Activated naive CD4-positive, alpha-beta T cell treated with anti-CD3 and anti-CD28 coated beads, Interleukin-2, amount 50 U/mL, for 24 hours (primary cell): ENCODE results near the gene MOGAT3.
A peak's percentile ranks its signal among the peaks of the same experiment; 100 is the strongest.

Source experiments
- H3K27ac Mint-ChIP-seq: one replicate; pipeline ENCODE4 v1.8.0; 2021; ENCODE audit warnings: mild to moderate bottlenecking, mixed read lengths
- H3K27me3 Mint-ChIP-seq: one replicate; pipeline ENCODE4 v1.8.0; 2021; ENCODE audit warnings: mixed read lengths
- H3K36me3 Mint-ChIP-seq: one replicate; pipeline ENCODE4 v1.8.0; 2021; ENCODE audit warnings: mixed read lengths
- H3K4me1 Mint-ChIP-seq: one replicate; pipeline ENCODE4 v1.8.0; 2021; ENCODE audit warnings: mixed read lengths
- H3K4me3 Mint-ChIP-seq: one replicate; pipeline ENCODE4 v1.8.0; 2021; ENCODE audit warnings: mild to moderate bottlenecking, mixed read lengths
- H3K9me3 Mint-ChIP-seq: one replicate; pipeline ENCODE4 v1.8.0; 2021; ENCODE audit warnings: mixed read lengths

MOGAT3 gene

GRCh38 chr7:101237206-101238067 lies 36.6 kb upstream of the MOGAT3 start, which contains the start of gene CLDN15:
TSS of gene CLDN15 (minus strand) at chr7:101237802. CDS start at chr7:101237581, 221 bp downstream.
- Mint-ChIP-seq H3K27ac (no peak within 1 kb of the TSS), H3K36me3 (no peaks in the 10 kb centered on the region), H3K4me3 (no peak within 1 kb of the TSS)

GRCh38 chr7:101236292-101236835 lies 35.5 kb upstream of the MOGAT3 start:
- H3K4me3 Mint-ChIP-seq, result no peak overlapping the region
- H3K27ac Mint-ChIP-seq, result no peak overlapping the region
- no peaks in the 10 kb centered on the region for H3K27me3 Mint-ChIP-seq
- H3K4me1 Mint-ChIP-seq, result no peaks in the 10 kb centered on the region
- no peaks in the 10 kb centered on the region for H3K9me3 Mint-ChIP-seq
- no peaks in the 10 kb centered on the region for H3K36me3 Mint-ChIP-seq

More at GRCh38 chr7:101237206-101238067, 36.6 kb upstream of the MOGAT3 start, which contains the start of gene CLDN15:
- Mint-ChIP-seq H3K4me1 (no peaks in the 10 kb centered on the region), H3K27me3 (no peaks in the 10 kb centered on the region), H3K9me3 (no peaks in the 10 kb centered on the region)

GRCh38 chr7:101235522-101235921 lies 34.7 kb upstream of the MOGAT3 start:
- no peak overlapping the region for H3K27ac Mint-ChIP-seq

GRCh38 chr7:101235050-101235449 lies 34.2 kb upstream of the MOGAT3 start:
- Mint-ChIP-seq H3K27ac (no peak overlapping the region), H3K4me1 (peaks cover 5% of the 10 kb centered on the region), H3K36me3 (no peaks in the 10 kb centered on the region), H3K27me3 (no peaks in the 10 kb centered on the region), H3K4me3 (no peak overlapping the region), H3K9me3 (no peaks in the 10 kb centered on the region)

More at GRCh38 chr7:101235522-101235921, 34.7 kb upstream of the MOGAT3 start:
- Mint-ChIP-seq H3K27me3 (no peaks in the 10 kb centered on the region), H3K4me1 (peaks cover 3% of the 10 kb centered on the region), H3K9me3 (no peaks in the 10 kb centered on the region), H3K4me3 (no peak overlapping the region), H3K36me3 (no peaks in the 10 kb centered on the region)

- Mint-ChIP-seq H3K4me1 (peaks cover 5% of the 10 kb centered on the region), H3K27me3 (no peaks in the 10 kb centered on the region), H3K4me3 (no peak overlapping the region), H3K9me3 (no peaks in the 10 kb centered on the region), H3K27ac (no peak overlapping the region), H3K36me3 (no peaks in the 10 kb centered on the region)
Observed at GRCh38 chr7:101234636-101235035, 33.8 kb upstream of the MOGAT3 start.

- peaks cover 5% of the 10 kb centered on the region for H3K4me1 Mint-ChIP-seq
- peaks cover 1% of the 10 kb centered on the region for H3K36me3 Mint-ChIP-seq
- no peak overlapping the region for H3K4me3 Mint-ChIP-seq
- no peaks in the 10 kb centered on the region for H3K9me3 Mint-ChIP-seq
- no peaks in the 10 kb centered on the region for H3K27me3 Mint-ChIP-seq
- no peak overlapping the region for H3K27ac Mint-ChIP-seq
Observed at GRCh38 chr7:101233907-101234547, 33.2 kb upstream of the MOGAT3 start.

GRCh38 chr7:101232141-101232850 lies 31.5 kb upstream of the MOGAT3 start:
- no peaks in the 10 kb centered on the region for H3K9me3 Mint-ChIP-seq
- H3K4me3 Mint-ChIP-seq, result no peak overlapping the region
- H3K27me3 Mint-ChIP-seq, result no peaks in the 10 kb centered on the region
- peaks cover 2% of the 10 kb centered on the region for H3K36me3 Mint-ChIP-seq
- H3K27ac Mint-ChIP-seq, result no peak overlapping the region
- H3K4me1 Mint-ChIP-seq, result peaks cover 5% of the 10 kb centered on the region

GRCh38 chr7:101231644-101232043 lies 30.8 kb upstream of the MOGAT3 start:
- no peak overlapping the region for H3K27ac Mint-ChIP-seq
- peaks cover 2% of the 10 kb centered on the region for H3K36me3 Mint-ChIP-seq
- H3K27me3 Mint-ChIP-seq, result no peaks in the 10 kb centered on the region
- H3K4me3 Mint-ChIP-seq, result no peak overlapping the region
- H3K9me3 Mint-ChIP-seq, result no peaks in the 10 kb centered on the region
- H3K4me1 Mint-ChIP-seq, result peaks cover 5% of the 10 kb centered on the region

GRCh38 chr7:101226721-101227120 lies 25.9 kb upstream of the MOGAT3 start:
- Mint-ChIP-seq H3K27ac (no peak overlapping the region), H3K27me3 (no peaks in the 10 kb centered on the region), H3K36me3 (peaks cover 4% of the 10 kb centered on the region), H3K4me1 (peaks cover 10% of the 10 kb centered on the region), H3K4me3 (no peak overlapping the region), H3K9me3 (no peaks in the 10 kb centered on the region)

GRCh38 chr7:101225650-101226049 lies 24.8 kb upstream of the MOGAT3 start:
- no peak overlapping the region for H3K4me3 Mint-ChIP-seq
- H3K36me3 Mint-ChIP-seq, result peaks cover 4% of the 10 kb centered on the region
- H3K4me1 Mint-ChIP-seq, result peaks cover 18% of the 10 kb centered on the region
- no peak overlapping the region for H3K27ac Mint-ChIP-seq
- H3K9me3 Mint-ChIP-seq, result no peaks in the 10 kb centered on the region
- H3K27me3 Mint-ChIP-seq, result no peaks in the 10 kb centered on the region

- H3K9me3 Mint-ChIP-seq, result no peaks in the 10 kb centered on the region
- peaks cover 2% of the 10 kb centered on the region for H3K36me3 Mint-ChIP-seq
- H3K27ac Mint-ChIP-seq, result no peak overlapping the region
- H3K27me3 Mint-ChIP-seq, result no peaks in the 10 kb centered on the region
- peaks cover 32% of the 10 kb centered on the region for H3K4me1 Mint-ChIP-seq
- H3K4me3 Mint-ChIP-seq, result no peak overlapping the region
Observed at GRCh38 chr7:101223528-101223927, 22.7 kb upstream of the MOGAT3 start.

- Mint-ChIP-seq H3K9me3 (no peaks in the 10 kb centered on the region), H3K36me3 (peaks cover 2% of the 10 kb centered on the region), H3K27ac (no peak overlapping the region), H3K4me1 (peaks cover 35% of the 10 kb centered on the region), H3K4me3 (no peak overlapping the region), H3K27me3 (no peaks in the 10 kb centered on the region)
Observed at GRCh38 chr7:101222275-101222830, 21.5 kb upstream of the MOGAT3 start.

GRCh38 chr7:101220295-101220694 lies 19.5 kb upstream of the MOGAT3 start:
- Mint-ChIP-seq H3K36me3 (peaks cover 2% of the 10 kb centered on the region), H3K9me3 (no peaks in the 10 kb centered on the region), H3K27ac (no peak overlapping the region), H3K4me3 (peak overlapping the region; percentile 57), H3K4me1 (peaks cover 45% of the 10 kb centered on the region), H3K27me3 (no peaks in the 10 kb centered on the region)

GRCh38 chr7:101218236-101219125 lies 17.6 kb upstream of the MOGAT3 start:
- H3K27ac Mint-ChIP-seq, result peak overlapping the region; percentile 92

More at GRCh38 chr7:101218236-101219125, 17.6 kb upstream of the MOGAT3 start:
- Mint-ChIP-seq H3K27me3 (no peaks in the 10 kb centered on the region), H3K4me1 (peaks cover 45% of the 10 kb centered on the region), H3K4me3 (peak overlapping the region; percentile 95), H3K9me3 (no peaks in the 10 kb centered on the region), H3K36me3 (no peaks in the 10 kb centered on the region)
